Neutrophil (primary cell): Measurements from ENCODE around the gene ASB12.

Source experiments
- H3K27ac ChIP-seq: fragments of 200-600 bp; sonication (generic); 2 replicates; pipeline ENCODE4 v1.5.1; 2016; ENCODE audit warnings: mild to moderate bottlenecking, moderate library complexity
- H3K27me3 ChIP-seq: fragments of 200-600 bp; sonication (generic); 2 replicates; pipeline ENCODE4 v1.6.0; 2016; ENCODE audit warnings: mild to moderate bottlenecking
- H3K36me3 ChIP-seq: fragments of 200-600 bp; sonication (generic); 2 replicates; pipeline ENCODE4 v1.5.1; 2017
- H3K4me1 ChIP-seq, 2 experiments: fragments of 200-600 bp in 1 of 2; sonication (generic) in 1 of 2; 1 replicate in 1 of 2; 2 replicates in 1 of 2; pipeline versions ENCODE4 v1.5.1 to v1.6.1; 2013 to 2016; ENCODE audit warnings: low read depth in 1 of 2, low read length in 1 of 2, mild to moderate bottlenecking in 1 of 2, moderate library complexity in 1 of 2; ENCODE audit not compliant: control insufficient read depth in 1 of 2, insufficient read depth in 1 of 2
- H3K4me3 ChIP-seq, 2 experiments: fragments of 200-600 bp in 1 of 2; sonication (generic) in 1 of 2; 1 replicate in 1 of 2; 2 replicates in 1 of 2; pipeline ENCODE4 v1.5.1; 2013 to 2016; ENCODE audit warnings: low read depth in 1 of 2, low read length in 1 of 2, mild to moderate bottlenecking in 1 of 2, moderate library complexity in 1 of 2
- H3K9me3 ChIP-seq: fragments of 200-600 bp; sonication (generic); 2 replicates; pipeline ENCODE4 v1.5.1; 2016
- CTCF ChIP-seq: fragments of 200-600 bp; sonication (generic); IDR thresholded peaks from 2 replicates; pipeline ENCODE4 v1.5.1; 2016; ENCODE audit warnings: antibody characterized with exemption

ASB12 gene

GRCh38 chrX:64184396-64184795, 46.0 kb downstream of the ASB12 start:
- Histone ChIP-seq H3K36me3 (no peaks in the 10 kb centered on the region), H3K4me1 (no peaks in the 10 kb centered on the region), H3K27ac (no peak overlapping the region), H3K27me3 (no peaks in the 10 kb centered on the region), H3K4me3 (no peak overlapping the region), H3K9me3 (no peaks in the 10 kb centered on the region)
- no peak for TF ChIP-seq CTCF

GRCh38 chrX:64182208-64182607, 48.2 kb downstream of the ASB12 start:
- TF ChIP-seq CTCF, result no peak
- Histone ChIP-seq H3K4me1 (no peaks in the 10 kb centered on the region), H3K4me3 (no peak overlapping the region), H3K36me3 (no peaks in the 10 kb centered on the region), H3K9me3 (no peaks in the 10 kb centered on the region), H3K27ac (no peak overlapping the region), H3K27me3 (no peaks in the 10 kb centered on the region)

- Histone ChIP-seq H3K27ac (no peak overlapping the region), H3K4me1 (no peaks in the 10 kb centered on the region), H3K4me3 (no peak overlapping the region), H3K27me3 (no peaks in the 10 kb centered on the region), H3K9me3 (no peaks in the 10 kb centered on the region), H3K36me3 (no peaks in the 10 kb centered on the region)
- TF ChIP-seq CTCF, result no peak
Measured at GRCh38 chrX:64176876-64177275, 53.5 kb downstream of the ASB12 start.
